ENCODE measurements around the gene CCNI2. TPM values are rescaled to one million over a fixed set of nuclear protein-coding genes. Genes with fewer than 3 reads are reported as not detected.

Gene CCNI2
- total RNA-seq, 1 donor = 1.2 TPM

- TF ChIP-seq CTCF (IDR thresholded peaks at IDR 0.05; ENCODE audit: insufficient read depth, low read length) = no peak
- H3K4me3 ChIP-seq (ENCODE audit: low read depth, low read length) = no peak overlapping the region
- DNase-seq (ENCODE audit: low read depth) = no peak
Observed at GRCh38 chr5:132754111-132754510, 6.9 kb downstream of the CCNI2 start.

- no peak overlapping the region for H3K4me3 ChIP-seq (ENCODE audit: low read depth, low read length)
- DNase-seq (ENCODE audit: low read depth) = peak; percentile 58
- TF ChIP-seq CTCF (IDR thresholded peaks at IDR 0.05; ENCODE audit: insufficient read depth, low read length) = peak; percentile 30
Observed at GRCh38 chr5:132754947-132755346, 7.7 kb downstream of the CCNI2 start.

GRCh38 chr5:132756542-132756941, 9.3 kb downstream of the CCNI2 start:
- DNase-seq (ENCODE audit: low read depth) = no peak
- no peak for TF ChIP-seq CTCF (IDR thresholded peaks at IDR 0.05; ENCODE audit: insufficient read depth, low read length)
- no peak overlapping the region for H3K4me3 ChIP-seq (ENCODE audit: low read depth, low read length)

- TF ChIP-seq CTCF (IDR thresholded peaks at IDR 0.05; ENCODE audit: insufficient read depth, low read length) = no peak
- H3K4me3 ChIP-seq (ENCODE audit: low read depth, low read length) = no peak overlapping the region
- DNase-seq (ENCODE audit: low read depth) = no peak
Observed at GRCh38 chr5:132758451-132758850, 11.2 kb downstream of the CCNI2 start.

GRCh38 chr5:132759114-132760048, 12.2 kb downstream of the CCNI2 start:
- DNase-seq (ENCODE audit: low read depth) = no peak
- TF ChIP-seq CTCF (IDR thresholded peaks at IDR 0.05; ENCODE audit: insufficient read depth, low read length) = no peak
- H3K4me3 ChIP-seq (ENCODE audit: low read depth, low read length) = no peak overlapping the region

GRCh38 chr5:132760049-132760420, 12.8 kb downstream of the CCNI2 start:
- TF ChIP-seq CTCF (IDR thresholded peaks at IDR 0.05; ENCODE audit: insufficient read depth, low read length) = no peak
- H3K4me3 ChIP-seq (ENCODE audit: low read depth, low read length) = no peak overlapping the region
- DNase-seq (ENCODE audit: low read depth) = no peak
